Fibroblast of peridontal ligament (primary cell): ENCODE data around the gene DPP10.
"Not testable (repeated sequence)": the region's sequence is repeated elsewhere in the genome, so short reads cannot be mapped to it uniquely, and the experiment has no call there.

Experiments
- DNase-seq: peaks from one replicate; pipeline ENCODE4 v3.0.0-alpha.2; 2010; ENCODE audit errors: extremely low read depth

DPP10 gene

GRCh38 chr2:114442510-114442909 is at the start of gene DPP10:
TSS of gene DPP10 (plus strand) at chr2:114442641.
- no peak for DNase-seq

DNA sequence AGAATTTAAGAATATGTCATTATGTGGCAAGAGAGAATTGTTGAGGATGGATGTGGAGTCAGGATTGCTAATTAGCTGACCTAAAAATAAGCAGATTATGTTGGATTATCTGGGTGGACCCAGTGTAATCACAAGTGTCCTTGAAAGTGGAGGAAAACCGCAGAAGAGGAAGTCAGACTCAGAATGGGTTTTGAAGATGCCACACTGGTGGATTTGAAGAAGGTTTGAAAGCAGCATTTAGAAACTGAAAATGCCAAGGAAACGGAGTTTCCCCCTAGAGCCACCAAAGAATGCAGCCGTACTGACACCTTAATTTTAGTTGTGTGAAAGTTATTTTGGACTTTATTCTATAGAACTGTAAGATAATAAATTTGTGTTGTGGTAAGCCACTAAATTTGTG is 41.6 kb upstream of the DPP10 start:
- no peak for DNase-seq

- DNase-seq, result no peak
Observed at GRCh38 chr2:114405247-114406116, 37.0 kb upstream of the DPP10 start.

GRCh38 chr2:114406347-114406746 is 36.1 kb upstream of the DPP10 start:
- no peak for DNase-seq

- DNase-seq, result not testable (repeated sequence)
Observed at GRCh38 chr2:114407353-114407752, 35.1 kb upstream of the DPP10 start.

DNA sequence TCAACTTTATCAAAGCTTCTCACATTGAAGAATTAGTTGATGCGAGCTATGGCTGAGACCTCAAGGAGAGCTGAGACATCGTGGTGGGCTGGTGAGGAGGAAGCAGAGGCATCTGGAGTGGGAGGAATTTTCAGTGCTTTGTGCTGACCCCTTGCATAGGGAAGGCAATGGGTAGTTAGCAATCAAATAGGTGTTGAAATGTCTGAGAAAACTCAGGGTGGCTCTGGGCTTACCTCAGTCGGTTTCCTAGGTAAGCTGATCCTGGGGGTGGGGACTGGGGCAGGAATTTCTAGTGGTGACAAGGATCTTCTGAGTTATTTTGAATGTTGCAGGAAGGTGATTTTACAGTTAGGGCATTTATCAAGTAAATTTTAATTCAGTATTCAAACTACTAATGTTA is 20.7 kb upstream of the DPP10 start:
- DNase-seq, result no peak

DNA sequence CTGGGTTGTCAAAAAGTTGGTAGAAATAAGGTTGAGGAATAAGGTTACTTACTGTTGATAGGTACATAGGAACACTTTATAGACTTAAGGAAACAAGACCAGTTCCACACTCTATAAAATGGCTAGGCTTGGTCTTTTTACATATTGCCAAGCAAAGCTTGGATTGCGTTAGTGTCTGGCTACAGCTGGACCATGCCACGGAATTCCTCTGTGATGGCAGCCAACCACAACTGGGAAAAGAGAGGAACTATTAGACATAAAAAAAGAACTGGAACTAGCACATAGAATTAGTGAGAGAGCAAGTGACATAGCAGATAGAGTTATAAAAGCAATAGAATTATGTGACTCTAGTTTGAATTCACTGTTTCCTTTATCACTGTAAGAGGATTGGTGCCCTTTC is 17.7 kb upstream of the DPP10 start:
- no peak for DNase-seq

DNA sequence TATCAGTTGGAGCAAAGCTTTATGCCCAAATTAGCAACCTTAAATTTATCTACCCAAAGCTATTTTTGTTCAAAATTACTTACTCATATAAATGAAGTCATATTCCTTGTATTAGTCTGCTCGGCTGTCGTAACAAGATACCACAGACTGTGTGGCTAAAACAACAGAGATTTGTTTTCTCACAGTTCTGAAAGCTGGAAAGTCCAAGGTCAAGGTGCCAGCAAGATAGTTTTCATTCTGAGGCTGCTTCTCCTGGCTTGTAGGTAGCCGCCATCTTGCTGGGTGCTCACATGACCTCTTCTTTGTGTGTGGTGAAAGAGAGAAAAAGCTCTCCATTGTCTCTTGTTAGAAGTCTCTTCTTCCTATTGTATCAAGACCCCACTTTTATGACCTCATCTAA is 15.7 kb upstream of the DPP10 start:
- no peak for DNase-seq

DNA sequence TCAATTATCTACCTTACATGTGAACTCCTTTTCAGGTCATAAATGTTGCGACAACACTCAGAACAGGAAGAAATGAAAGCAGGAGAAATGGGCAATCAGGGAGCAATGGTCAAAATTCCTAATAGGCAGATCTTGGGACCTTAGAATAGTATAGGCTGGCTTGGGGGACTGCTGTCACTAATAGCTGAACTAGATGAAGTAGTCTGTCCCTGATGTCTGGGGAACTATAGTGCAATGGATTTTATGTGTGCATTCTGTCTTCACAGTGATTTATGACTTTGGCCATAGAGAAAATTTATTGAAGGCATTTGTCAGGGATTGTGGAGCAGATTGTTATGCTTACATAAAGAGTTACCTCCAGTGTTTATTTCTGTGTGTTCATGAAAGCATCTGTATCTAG is 6.1 kb upstream of the DPP10 start:
- DNase-seq, result no peak

DNA sequence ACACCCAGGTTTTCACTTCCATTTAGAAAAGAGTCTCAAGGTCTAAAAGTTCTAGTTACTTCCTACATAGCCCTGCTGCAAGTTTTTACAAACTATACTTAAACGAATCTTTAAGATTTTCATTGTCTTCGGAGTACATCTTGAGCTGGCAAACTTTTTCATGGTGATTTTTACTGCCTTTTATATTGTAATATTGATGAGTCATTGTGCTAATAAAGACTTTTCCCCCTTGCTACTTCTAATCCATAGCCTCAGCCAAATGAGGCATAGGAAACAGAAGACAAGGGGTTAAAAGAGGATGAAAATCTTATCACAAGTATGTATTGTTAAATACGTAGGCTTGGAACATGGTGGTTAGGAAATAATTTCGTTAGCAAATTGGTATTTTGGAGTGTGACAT is 4.1 kb downstream of the DPP10 start:
- DNase-seq, result no peak

- no peak for DNase-seq
Observed at GRCh38 chr2:114450639-114451038, 8.2 kb downstream of the DPP10 start.

- DNase-seq, result no peak
Observed at GRCh38 chr2:114456566-114456965, 14.1 kb downstream of the DPP10 start.

DNA sequence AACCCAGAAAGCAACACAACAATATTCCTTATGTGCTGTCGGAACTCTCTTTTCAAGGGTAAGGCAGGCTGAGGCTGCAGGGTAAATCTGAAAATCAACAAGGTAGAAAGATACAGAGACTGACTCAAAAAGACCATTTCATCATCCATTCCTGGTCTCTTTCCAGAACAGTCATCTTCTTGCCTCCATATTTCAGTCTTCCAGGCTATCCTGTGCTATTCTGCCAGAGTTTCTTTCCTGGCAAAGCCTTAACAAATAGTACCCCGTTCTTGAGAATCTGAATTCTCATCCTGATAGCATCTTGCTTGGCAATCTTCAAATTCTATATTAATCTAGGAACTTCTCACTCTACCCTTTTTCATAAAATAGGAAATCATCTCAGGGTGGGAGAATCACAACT is 15.5 kb downstream of the DPP10 start:
- no peak for DNase-seq

DNA sequence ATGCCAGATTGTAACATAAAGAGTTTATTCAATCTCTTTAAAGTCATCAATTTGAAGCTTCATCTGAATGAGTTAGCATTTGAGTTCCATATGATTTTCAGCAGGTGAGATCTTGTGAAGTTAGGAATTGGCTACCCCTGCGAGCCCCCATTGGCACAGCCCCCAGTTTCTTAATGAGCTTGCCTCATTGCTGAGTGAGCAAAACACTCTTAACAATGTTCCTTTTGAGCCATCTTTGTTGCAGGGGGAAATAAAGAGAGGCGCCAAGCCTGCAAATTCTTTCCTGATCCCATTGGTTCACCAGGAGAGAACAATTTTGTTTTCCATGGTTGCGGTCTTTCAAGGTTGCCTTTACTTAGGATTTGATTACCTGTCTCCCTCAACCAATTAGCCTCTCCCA is 18.7 kb downstream of the DPP10 start:
- DNase-seq, result no peak

GRCh38 chr2:114464961-114465706 is 22.7 kb downstream of the DPP10 start:
- DNase-seq, result no peak

DNA sequence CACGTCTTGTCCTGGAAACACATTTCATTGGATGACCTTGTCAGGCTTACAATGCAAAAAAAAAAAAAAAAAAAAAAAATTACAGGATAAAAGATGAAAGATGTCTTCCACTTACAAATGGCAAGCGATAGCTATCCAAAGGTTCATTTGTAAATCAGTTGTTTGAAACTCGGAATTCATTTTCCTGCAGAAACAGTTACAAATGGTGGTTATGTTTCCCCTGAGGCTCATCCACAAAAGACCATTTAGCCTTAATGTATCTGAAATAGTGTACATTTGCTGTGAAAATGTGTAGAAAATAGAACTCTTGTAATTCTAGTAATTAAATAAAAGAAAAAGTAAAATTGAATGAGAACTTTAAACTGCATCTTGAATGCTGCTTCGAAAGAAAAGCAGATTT is 25.9 kb downstream of the DPP10 start:
- DNase-seq, result no peak

GRCh38 chr2:114472246-114472645 is 29.8 kb downstream of the DPP10 start:
- DNase-seq, result no peak

DNA sequence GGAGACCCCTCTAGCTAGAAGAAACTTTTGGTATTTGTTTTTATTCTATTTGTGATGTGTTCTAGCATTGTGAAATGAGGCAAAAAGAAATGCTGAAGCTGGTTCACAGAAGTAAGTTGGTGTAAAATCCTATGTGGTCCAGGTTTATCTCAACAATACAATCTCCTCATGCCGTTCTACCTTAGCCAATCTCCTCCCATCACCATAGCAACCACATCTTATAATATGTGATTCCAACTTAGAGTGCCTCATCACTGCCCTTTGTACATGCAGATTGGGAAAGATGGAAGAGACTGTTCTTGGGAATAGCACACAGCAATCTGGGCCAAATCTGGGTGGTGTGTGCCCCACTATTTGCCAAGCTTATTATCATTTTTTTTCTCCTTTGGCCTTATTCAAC is 30.3 kb downstream of the DPP10 start:
- DNase-seq, result no peak

DNA sequence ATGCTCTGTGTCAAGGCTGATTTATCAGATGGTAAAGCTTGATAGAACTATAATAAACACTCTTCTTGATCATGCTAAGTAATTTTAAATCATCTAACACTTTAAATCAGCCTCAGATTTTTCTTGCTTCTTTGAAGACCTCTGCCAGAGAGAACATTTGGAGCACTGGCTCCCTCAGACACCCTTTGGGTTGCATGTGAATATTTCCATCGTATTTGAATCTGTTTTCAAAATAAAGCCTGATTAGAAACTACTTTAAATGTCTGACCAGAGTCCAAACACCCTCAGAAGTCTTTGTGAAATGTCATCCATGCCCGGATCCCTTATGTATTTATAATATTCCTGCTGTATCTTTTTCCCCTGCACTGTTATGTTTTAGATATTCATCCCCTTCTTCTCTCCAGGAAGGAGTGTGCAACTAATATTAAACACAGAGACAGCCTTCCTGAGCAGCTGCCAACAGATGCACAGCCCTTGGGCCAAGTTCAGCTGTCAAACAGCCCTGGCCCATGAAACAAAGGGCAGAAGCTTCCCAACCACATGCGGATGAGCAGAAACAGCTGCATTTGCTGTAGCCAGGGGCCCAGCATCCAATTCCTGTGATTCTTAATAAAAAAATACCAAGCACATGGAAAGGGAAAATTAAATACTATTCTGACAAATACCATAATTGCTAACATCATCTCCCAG is 46.5 kb downstream of the DPP10 start:
- no peak for DNase-seq

GRCh38 chr2:114495046-114495445 is 52.6 kb downstream of the DPP10 start:
- DNase-seq, result no peak

DNA sequence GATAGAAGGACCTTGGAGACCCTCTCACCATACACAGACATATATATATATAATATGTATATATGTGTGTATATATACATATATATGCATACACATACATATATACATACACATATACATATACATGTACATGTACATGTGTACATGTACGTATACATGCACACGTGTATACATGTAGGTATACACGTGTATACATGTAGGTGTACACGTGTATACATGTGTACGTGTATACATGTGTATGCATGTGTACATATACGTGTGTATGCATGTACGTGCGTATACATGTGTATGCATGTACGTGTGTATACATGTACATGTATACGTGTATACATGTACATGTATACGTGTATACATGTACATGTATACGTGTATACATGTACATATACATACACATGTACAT is 54.5 kb downstream of the DPP10 start:
- DNase-seq, result no peak

GRCh38 chr2:114499101-114499500 is 56.7 kb downstream of the DPP10 start:
- DNase-seq, result no peak

DNA sequence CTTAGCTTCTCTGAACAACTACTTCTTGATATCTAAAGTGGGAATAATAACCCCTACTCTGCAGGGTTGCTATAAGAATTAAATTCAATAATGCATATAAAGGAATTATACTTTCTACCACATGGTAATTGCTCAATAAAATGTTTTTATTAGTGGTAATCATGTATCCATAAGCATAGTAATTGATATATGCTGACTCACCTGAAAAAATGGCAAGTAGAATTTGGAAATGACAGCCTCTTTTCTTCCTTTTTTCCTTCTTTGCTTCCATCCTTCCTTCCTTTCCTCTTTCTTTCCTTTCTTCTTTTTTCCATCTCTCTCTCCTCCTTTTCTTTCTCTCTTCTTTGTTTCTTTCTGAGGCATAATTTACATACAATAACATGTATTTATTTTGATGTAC is 65.3 kb downstream of the DPP10 start:
- DNase-seq, result no peak
